NCI-H774 (cell line): Measurements from ENCODE around the gene IL15.
"Not testable (repeated sequence)": the region's sequence is repeated elsewhere in the genome, so short reads cannot be mapped to it uniquely, and the experiment has no call there.

Source experiments
- DNase-seq: peaks from one replicate; lab custom pipeline; 2025; lab: John Stamatoyannopoulos, UW

IL15 gene

DNA sequence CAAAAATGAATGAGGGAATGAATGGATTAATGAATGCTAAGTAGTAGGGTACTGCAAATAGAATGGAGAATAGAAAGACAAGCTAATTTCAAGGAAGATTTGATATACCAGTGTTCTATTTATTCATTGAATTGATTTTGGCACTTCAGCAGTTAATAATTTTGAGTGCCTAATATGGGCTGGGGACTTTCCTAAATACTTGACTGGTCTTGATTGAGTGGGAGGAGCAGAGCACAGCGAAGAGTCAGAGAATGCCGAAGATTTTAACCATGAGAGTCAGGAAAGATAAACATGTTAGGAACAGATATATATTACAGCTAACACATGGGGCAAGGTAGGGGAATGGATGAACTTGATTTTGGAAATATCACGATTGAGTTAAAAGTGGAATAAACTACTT is 10.6 kb downstream of the IL15 start:
- DNase-seq = no peak

DNA sequence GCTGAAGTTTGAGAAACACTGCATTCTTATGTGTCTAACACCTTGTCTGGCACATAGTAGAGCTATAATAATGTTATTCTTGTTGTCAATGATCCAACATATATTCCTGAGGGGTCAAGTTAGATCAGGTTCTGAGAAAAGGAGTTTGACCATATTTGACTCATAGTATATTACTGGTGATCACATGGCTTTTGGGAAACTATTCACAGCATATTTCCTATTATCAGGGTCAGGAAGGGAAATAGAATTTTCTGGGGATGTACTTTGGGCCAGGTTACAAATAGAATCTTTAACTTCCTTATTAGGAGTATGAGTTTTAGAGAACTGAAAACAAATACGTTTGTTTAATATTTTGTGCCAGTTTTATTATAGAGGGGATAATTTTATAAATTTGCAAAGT is 11.6 kb downstream of the IL15 start:
- DNase-seq = no peak

GRCh38 chr4:141652161-141652778 is 15.9 kb downstream of the IL15 start:
- no peak for DNase-seq

DNA sequence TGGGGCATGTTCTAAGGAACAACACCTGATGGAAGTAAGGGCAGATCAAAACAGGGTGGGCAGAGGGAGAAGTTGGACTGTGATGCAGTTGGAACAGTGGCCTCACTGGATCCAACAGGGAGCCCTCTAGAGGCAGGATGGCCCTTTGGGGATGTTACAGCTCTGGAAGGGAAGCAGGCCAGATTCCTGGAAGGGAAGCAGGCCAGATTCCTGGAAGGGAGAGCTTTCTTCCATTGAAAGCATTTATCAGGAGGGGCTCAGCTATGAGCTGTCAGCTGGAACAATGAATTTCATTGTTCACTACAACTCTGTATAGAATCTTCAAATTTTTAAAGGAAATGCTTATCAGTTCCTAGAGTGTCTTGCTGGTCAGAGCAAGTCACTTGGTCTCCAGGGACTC is 17.7 kb downstream of the IL15 start:
- DNase-seq = no peak

GRCh38 chr4:141656031-141656430 is 19.6 kb downstream of the IL15 start:
- DNase-seq = no peak

- no peak for DNase-seq
These were observed 21.3 kb downstream of the IL15 start for GRCh38 chr4:141657550-141658250.

DNA sequence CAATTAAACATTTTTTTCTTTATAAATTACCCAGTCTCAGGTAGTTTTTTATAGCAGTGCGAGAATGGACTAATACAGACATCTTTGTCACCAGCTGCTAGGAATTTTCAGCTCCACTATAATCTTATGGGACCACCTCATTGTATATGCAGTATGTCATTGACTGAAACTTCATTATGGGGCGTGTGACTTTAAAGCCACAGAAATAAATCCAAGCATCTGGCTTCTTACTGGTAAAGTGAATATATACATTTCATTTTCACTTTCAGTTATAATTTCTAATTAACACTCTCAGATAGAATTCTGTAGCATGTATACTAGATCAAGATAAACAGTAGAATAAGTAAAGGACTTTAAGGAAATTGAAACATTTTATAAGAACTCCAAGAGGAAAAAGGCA is 21.9 kb downstream of the IL15 start:
- DNase-seq = no peak

- DNase-seq = no peak
These were observed 23.2 kb downstream of the IL15 start for GRCh38 chr4:141659539-141659938.

DNA sequence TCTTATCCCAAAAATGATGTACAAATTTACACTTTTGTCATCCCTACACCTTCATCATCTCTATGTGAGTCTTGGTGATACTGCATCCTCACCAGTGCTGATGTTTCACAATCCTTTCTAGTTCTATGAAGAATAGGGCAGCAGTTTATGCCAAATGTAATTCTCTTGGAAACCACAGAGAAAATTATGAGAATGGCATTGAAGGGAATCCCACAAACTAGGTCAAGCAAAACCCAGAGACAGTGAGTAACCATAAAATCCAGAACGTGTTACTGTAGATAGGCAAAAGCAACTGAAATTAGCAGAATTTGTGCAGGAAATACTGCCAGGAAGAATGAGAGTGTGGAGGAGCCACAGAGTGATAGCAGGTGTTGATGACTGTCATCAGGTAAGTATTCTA is 24.5 kb downstream of the IL15 start:
- DNase-seq = no peak

DNA sequence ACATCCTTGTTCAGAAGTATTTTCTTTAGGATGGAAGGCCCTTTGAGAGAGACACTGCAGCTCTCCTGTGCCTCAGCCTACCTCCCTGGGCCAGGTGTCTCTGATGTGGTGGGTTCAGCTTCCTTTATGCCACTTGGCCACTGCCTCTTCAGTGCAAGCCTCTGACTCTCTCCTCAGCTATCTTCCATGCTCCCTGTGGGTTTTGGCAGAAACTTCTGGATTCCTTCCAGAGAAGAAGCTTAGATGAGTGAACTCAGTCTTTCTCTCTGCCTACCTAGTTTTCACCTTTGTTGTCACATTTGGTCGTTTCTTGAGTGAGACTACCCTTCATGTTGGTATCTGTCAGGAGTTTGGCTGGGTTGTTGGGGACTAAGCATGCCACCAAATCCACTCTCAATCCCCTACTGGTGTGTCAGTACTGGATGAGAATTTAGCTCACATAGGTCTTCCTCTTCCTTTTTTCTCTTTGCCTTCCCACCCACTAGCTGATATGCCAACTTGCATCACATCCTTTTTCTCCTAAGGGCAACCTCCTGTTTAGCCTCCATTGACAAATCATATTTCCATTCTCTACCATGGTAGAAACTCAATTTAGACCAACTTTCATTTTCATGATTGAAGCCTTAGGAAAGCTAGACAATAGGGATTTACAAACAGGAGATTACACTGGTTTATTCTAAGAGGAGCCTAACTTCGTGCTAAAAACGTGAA is 32.0 kb downstream of the IL15 start:
- no peak for DNase-seq

- DNase-seq = no peak
These were observed 33.1 kb downstream of the IL15 start for GRCh38 chr4:141669501-141669900.

GRCh38 chr4:141675384-141675783 is 39.0 kb downstream of the IL15 start:
- DNase-seq = no peak

GRCh38 chr4:141676087-141676670 is 39.8 kb downstream of the IL15 start:
- DNase-seq = no peak

DNA sequence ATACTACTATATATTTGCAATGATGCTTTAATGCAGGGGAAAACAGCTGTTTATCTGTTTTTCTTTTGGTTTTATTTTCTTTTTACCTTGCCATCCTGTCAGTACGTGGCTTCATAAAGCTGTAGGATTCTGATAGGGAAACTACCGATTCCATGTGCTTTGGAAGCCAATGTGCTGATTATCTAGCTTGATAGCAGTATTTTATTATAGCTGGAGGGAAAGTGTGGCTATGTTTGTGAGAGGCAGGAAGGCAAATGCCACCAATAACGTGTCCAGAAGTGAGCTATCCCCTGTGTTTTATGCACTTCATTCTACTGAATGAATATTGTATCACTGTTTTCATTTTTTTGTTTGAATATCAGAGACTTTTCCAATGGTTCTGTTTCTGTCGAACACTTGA is 43.7 kb downstream of the IL15 start:
- no peak for DNase-seq

DNA sequence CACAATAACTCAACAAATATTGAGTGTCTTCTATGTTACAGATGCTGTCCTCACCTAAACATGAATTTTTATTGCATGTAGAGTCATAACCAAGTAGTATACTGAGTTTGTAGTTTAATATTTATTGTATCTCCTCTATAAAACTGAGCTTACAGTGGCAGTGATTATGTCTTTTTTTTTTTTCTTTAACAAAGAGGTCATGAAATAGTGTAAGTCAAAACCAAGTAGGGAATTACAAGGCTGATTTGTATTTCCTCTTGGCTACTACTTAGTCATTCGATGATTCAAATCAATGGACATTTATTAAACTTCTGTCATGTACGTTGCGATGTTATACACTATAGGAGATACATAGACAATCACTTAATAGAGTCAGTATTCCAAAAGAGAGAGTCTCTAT is 48.4 kb downstream of the IL15 start:
- no peak for DNase-seq

DNA sequence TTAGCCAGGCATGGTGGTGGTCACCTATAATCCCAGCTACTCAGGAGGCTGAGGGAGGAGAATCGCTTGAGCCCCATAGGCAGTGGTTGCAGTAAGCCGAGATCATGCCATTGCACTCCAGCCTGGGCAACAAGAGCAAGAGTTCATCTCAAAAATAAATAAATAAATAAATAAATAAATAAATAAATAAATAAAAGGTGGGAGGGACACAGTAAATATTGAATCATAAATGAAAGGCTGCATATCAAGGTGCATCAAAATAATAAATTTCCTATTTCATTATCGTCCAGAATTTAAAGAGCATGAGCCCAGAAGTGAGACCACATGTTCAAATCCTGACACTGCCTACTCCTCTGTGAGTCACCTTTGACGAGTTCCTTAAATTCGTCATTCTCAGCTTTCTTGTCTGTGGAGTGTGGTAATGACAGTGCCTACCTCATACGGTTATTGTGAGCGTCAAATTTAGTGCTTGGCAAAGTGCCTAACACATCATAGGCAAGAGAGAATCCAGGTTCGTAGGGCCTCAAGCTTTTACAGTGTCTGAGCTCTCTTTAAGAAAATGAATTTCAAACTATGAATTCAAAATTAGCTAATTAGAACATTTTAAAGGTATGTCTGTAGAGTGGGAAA is 49.9 kb downstream of the IL15 start:
- DNase-seq = no peak

DNA sequence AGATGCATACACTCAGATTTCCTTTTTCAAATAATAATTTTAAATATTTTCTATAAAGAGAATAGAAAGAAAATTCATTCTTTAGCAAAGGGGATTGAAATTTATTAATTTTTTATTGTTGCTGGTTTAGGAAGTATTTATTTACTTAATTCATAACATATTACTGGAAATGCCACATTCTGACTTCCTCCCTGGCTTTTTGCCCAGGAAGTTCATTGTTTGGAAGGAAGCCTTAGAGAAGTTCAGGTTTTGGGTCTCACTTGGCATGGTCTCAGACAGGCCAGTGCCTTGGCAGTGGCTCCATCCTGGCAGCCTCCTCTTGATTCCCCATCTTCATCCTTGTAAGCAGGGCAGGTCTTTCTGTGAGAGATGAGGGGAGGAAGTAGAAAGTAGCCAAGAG is 50.5 kb downstream of the IL15 start:
- no peak for DNase-seq

- DNase-seq = not testable (repeated sequence)
These were observed 53.4 kb downstream of the IL15 start for GRCh38 chr4:141689726-141690296.

- not testable (repeated sequence) for DNase-seq
These were observed 54.9 kb downstream of the IL15 start for GRCh38 chr4:141691247-141691646.

GRCh38 chr4:141692081-141692480 is 55.7 kb downstream of the IL15 start:
- DNase-seq = no peak

GRCh38 chr4:141697116-141697515 is 60.7 kb downstream of the IL15 start:
- no peak for DNase-seq
